Activated T-cell treated with anti-CD3 and anti-CD28 coated beads for 24 hours (primary cell): ENCODE measurements around the gene PLCB2.

Experiments used
- DNase-seq: peaks from one replicate; pipeline ENCODE4 v3.0.0-alpha.2; 2020; ENCODE audit warnings: low read depth

The PLCB2 gene

DNA sequence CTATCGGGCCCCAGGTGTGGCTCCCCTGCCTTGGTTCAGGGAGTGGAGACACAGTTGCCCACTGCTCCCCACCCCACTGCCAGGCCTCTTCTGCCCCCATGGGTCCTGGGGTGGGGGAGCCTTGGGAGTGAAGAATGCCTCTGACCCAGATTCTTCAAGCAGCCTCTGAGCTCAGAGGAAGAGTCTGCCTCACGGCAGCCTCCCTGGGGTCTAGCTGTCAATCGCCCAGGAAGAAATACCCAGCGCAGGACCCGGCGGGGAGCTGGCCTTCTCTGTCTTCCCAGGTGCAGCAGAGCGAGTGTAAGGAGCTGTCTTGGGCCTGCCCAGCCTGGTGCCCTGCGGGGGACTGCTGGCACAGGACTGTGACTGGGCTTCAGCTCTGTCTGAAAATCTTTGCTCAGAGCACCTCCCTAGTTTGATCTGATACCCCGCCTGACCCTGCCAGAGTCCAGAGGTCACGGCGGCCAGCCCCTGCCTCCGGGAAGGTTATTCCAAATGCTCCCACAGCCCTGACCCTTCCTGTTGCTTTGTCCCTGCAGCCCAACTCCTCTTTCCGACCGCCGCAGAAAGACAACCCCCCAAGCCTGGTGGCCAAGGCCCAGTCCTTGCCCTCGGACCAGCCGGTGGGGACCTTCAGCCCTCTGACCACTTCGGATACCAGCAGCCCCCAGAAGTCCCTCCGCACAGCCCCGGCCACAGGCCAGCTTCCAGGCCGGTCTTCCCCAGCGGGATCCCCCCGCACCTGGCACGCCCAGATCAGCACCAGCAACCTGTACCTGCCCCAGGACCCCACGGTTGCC lies 35.9 kb downstream of the PLCB2 start:
- DNase-seq, result no peak

DNA sequence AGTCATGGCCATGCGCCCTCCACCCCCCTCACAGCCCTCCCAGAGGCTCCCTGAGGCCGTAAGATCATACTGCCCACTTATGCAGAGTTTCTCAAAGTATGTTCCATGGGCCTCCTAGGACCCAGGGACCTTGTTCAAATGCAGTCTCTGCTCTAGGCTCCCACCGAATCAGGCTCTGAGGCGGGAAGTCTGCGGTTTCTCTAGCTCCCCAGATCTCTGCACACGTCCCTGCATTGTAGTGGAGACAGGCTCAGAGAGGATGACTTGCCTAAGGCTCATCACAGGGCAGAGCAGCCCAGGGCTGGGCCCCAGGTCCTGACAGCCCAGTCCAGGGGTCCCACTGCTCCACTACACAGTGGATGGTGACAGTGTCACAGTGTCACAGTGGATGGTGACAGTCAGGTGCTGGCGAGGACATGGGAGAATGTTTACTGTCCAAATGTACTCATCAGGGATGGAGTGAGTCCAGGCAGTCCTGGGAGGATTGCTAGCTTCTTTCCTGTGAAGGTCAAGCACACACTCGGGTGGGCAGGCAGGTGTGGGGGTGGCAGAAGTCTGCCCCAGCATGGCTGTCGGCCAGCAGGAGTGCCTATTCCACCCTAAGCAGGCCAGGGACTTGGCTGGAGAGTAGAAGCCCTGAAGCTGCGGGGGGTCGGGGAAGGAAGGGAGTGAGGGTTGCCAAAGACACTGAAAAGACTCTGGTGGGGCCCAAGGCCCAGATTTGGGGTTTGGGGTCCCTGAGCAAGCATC lies 37.3 kb downstream of the PLCB2 start:
- DNase-seq, result no peak

DNA sequence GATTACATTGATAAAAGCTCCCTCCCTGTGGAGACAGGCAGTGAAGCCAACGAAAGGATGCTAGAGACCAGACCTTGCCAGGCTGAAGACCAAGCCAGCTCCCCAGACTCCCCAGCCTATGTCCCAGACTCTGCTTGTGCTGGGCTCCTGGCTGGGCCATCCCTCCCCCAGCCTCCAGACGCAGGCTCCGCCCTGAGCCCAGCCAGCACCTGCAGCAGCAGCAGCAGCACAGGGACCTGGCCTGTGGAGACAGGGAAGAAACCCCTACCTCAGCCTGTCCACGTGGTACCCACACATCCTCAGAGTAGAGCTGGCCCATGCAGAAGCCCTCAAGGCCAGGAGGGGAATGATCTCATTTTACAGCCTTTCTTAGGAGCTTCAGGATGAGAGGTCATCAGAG lies 38.1 kb downstream of the PLCB2 start:
- DNase-seq, result no peak

DNA sequence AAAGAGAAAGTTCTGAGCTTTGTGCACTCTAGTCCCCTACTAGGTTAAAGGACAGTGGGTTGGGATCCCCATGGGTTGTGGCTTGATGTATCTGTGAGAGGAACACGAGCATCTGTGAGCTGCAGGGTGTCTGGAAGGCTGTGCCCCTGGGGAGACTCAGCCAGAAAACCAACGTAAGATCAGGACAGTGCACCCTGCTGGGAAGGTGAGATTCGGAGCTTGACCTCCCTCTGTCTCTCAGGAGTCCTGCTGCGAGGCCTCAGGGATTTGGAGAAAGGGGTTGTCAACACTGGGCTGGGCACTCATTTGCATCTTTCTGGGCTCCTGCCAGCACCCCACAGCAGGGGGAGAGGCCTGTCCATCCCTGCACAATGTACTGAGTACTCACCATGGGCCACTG lies 40.1 kb downstream of the PLCB2 start:
- no peak for DNase-seq

DNA sequence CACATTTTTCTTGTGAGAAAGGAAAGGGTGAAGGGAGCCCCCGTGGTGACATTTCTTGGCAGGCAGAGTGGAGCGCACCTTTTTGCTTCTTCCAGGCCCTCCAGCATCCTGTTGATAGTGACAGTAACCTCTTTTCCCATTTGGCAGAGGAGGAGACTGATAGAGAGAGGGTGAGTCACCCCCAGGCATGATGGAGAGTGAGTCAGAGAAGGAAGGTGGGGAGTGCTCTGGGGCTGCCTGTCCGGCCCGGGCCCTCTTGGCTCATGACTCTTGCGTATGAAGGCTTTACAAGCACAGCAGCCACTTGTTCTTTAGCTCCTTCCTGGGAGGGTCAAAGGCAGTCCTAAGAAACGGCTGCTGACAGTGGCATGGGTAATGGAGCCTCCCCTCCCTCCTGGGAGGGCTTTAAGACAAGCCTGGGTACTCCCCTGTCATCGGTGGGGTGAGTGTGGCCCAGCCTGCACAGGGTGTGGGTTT lies 40.9 kb downstream of the PLCB2 start:
- DNase-seq, result no peak

GRCh38 chr15:40265875-40266274 lies 41.9 kb downstream of the PLCB2 start:
- DNase-seq, result no peak

GRCh38 chr15:40265355-40265754 lies 42.4 kb downstream of the PLCB2 start:
- no peak for DNase-seq

DNA sequence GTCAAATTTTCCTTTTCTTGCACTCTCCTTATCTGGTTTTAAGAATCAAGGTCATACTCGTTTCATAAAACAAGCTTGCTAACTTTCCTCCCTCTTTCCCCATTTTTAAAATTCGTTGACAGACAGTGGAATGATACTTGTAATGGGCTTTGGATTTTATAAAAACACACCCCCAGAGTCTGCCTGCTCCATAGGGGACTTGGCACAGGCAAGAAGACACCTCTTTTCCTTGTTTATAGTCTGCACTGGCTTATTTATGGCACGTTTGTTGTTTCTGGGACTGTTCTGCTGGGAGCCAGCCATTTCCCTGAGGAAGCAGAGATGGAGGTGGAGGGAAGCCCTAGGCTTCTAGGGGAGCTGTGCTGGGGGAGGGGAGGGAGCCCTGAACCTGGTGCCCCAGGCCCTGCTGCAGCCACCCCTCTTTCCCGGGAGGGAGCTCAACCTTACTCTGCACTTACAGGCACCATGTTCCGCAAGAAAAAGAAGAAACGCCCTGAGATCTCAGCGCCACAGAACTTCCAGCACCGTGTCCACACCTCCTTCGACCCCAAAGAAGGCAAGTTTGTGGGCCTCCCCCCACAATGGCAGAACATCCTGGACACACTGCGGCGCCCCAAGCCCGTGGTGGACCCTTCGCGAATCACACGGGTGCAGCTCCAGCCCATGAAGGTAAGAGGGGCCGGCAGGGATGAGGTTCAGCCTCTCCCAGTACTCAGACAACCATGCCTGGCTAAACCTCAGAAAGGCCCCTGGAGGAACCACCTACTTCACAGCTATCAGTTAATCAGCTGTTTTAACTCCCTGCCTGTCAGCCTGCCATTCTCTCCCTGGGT lies 43.2 kb downstream of the PLCB2 start:
- DNase-seq, result no peak

- DNase-seq, result no peak
Observed at GRCh38 chr15:40263024-40263754, 44.5 kb downstream of the PLCB2 start.

- DNase-seq, result no peak
Observed at GRCh38 chr15:40259021-40259420, 48.7 kb downstream of the PLCB2 start.

- DNase-seq, result no peak
Observed at GRCh38 chr15:40258544-40258943, 49.2 kb downstream of the PLCB2 start.

- no peak for DNase-seq
Observed at GRCh38 chr15:40257656-40258450, 49.9 kb downstream of the PLCB2 start.

DNA sequence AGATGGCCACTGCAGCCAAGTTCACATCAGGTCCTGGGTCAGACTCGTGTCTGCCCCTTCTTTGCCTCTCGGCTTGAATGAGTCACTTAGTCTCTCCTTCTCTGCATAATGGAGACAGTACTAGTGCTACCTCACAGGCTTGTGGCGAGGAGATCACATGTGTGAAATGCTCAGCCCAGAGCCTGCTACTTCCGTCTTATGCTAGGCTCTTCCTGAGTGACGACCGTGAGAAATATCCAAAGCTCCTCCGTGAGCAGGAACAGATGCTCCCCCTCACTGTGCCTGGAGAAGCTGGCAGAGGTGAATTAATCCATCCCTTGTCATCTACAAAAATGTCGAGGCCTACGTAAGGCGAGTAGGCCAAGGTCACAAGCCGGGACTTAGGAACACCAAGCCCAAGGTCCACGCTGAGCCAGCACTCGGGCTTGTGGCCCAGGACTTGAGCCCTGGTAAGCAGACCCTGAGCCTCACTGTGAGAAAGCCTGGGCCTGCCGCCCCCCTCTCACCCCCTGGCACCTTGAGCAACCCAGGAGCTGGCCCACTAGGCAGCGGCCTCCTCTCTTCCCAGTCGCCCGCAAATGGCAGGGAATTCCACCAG lies 51.0 kb downstream of the PLCB2 start:
- no peak for DNase-seq

DNA sequence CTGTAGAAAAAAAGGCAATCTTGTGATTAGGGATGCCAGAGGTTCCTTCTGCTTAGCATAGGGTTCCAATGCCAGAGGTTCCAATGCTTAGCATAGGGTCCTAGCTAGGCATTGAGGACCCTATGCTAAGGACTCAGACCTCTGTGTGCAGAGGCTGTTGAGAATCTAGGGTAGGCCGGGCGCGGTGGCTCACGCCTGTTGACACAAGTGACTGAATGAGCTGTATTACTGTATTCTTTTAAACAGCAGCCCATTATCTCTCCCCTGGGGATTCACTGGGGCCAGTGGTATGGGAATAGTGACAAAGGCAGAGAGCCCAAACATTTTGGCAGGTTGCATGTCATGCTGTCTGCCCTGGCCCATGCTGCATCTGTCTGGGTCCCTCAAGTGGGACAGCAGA lies 52.7 kb downstream of the PLCB2 start:
- DNase-seq, result no peak

DNA sequence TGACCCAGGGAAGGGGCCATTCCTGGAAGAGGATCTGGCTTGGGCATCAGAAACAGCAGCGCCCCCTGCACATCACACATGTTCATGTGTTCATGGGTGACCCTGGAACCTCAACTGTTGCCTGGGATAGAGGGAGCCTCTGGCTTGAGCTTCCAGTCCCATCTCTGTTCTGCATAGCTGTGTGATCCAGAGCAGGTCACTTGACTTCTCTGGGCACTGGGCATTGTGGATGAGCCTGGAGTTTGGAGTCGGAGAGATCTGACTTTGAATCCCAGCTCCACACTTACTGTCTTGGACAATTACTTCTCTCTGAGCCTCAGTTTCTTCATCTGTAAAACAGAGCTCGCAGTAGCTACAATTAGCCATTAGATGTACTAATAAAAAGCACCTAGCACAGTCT lies 53.3 kb downstream of the PLCB2 start:
- DNase-seq, result no peak

GRCh38 chr15:40253167-40253790 lies 54.5 kb downstream of the PLCB2 start:
- DNase-seq, result no peak

DNA sequence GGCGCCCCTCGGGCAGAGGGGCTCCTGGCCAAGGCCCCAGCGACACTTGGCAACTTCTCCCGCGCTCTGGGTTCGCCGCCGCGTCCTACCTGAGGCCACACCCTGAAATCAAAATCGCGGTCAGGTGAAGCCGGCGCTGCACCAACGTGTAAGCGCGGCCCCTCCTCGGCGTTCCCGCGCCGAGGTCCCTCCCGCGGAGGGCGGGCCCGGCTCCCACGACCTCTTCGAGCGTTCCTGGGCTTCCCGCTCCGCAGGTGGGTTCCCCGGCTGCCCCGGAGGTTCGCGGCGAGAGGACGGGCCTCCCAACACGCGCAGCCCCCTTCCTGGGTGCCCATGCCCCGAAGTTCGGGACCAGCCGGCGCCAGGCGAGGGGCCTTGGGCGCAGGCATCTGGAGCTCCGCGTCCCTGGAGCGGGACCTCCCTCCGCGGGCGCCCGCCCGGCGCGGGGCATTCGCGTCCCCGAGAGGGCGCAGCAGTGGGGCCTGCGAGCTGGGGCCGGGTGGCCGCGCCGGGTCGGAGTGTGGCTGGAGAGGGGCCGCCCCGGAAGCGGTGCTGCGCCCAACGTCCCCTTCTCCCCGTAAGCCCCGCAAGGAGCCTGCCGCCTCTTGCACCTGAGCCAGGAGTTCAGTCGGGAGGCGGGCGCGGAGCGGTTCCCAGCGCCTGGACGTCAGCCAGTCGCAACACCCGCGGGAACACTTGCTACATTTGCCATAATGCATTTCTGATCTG lies 55.1 kb downstream of the PLCB2 start:
- DNase-seq, result no peak

DNA sequence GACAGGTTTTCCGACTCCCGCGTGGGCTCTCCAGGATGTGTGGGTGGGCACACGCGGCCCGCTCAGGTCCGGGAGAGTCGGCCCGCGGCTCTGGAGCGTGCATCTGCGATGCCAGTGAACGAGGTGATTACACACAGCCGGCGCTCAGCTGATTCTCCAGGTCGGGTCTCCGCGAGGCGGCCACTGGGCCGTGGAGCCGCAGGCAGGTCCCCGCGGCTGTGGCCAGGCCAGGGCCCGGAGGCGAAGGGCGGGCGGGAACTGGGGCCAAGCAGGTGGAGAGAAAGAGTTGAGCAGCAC lies 55.6 kb downstream of the PLCB2 start:
- DNase-seq, result no peak

GRCh38 chr15:40251486-40252140 lies 56.1 kb downstream of the PLCB2 start:
- DNase-seq, result no peak
